H1 (cell line): ENCODE results near the gene DNAJC6. TPM values are rescaled to one million over a fixed set of nuclear protein-coding genes. Genes with fewer than 3 reads are reported as not detected.

Experiments used
- CTCF ChIA-PET: fragments of 300-600 bp; sonication (Branson Sonifier 250); formaldehyde crosslinking; loops from one replicate; lab custom pipeline; 2021; ENCODE audit not compliant: partially characterized antibody; lab: Charles Lee
- POLR2A ChIA-PET: fragments of 300-600 bp; sonication (Branson Sonifier 250); formaldehyde crosslinking; loops from one replicate; lab custom pipeline; 2021; ENCODE audit warnings: inconsistent platforms; ENCODE audit not compliant: partially characterized antibody; lab: Charles Lee
- DNase-seq, 2 experiments: peaks; one replicate each; pipeline versions ENCODE4 v3.0.0 to v3.0.0-alpha.2; 2010 to 2022; ENCODE audit warnings: low spot score in 2 of 2, low read depth in 1 of 2, mixed read lengths in 1 of 2
- FAIRE-seq: peaks from 2 replicates; lab custom pipeline; 2011; peaks lifted over from hg19 to GRCh38; lab: Jason Lieb, UNC
- H2AFZ ChIP-seq: 2 replicates; pipeline ENCODE4 v1.8.1; 2012; ENCODE audit warnings: low read length, inconsistent platforms
- H2AK5ac ChIP-seq: 2 replicates; pipeline ENCODE4 v1.6.1; 2013; ENCODE audit warnings: low read depth, low read length
- H2BK120ac ChIP-seq: replicated peaks from 2 replicates; pipeline ENCODE3; 2013; ENCODE audit warnings: low read depth, low read length, inconsistent platforms
- H2BK12ac ChIP-seq: 2 replicates; pipeline ENCODE4 v1.6.1; 2013; ENCODE audit warnings: low read depth, low read length
- H2BK15ac ChIP-seq: 2 replicates; pipeline ENCODE4 v1.6.1; 2013; ENCODE audit warnings: low read length
- H2BK20ac ChIP-seq: 2 replicates; pipeline ENCODE4 v1.6.1; 2013; ENCODE audit warnings: low read length
- H2BK5ac ChIP-seq: 2 replicates; pipeline ENCODE4 v1.6.1; 2013; ENCODE audit warnings: low read depth, low read length
- H3K14ac ChIP-seq: 2 replicates; pipeline ENCODE4 v1.6.1; 2013; ENCODE audit warnings: inconsistent platforms; ENCODE audit not compliant: insufficient read length
- H3K18ac ChIP-seq: 2 replicates; pipeline ENCODE4 v1.6.1; 2013; ENCODE audit warnings: low read length; ENCODE audit errors: extremely low read depth
- H3K23ac ChIP-seq: 2 replicates; pipeline ENCODE4 v1.6.1; 2013; ENCODE audit warnings: inconsistent platforms; ENCODE audit not compliant: insufficient read length
- H3K23me2 ChIP-seq: 2 replicates; pipeline ENCODE4 v1.6.1; 2013; ENCODE audit warnings: low read depth, low read length
- H3K27ac ChIP-seq: 2 replicates; pipeline ENCODE4 v1.6.1; 2011; ENCODE audit warnings: low read depth, low read length, inconsistent platforms
- H3K27me3 ChIP-seq, 4 experiments: replicated peaks in 1 of 4; 1 replicate in 1 of 4; 2 replicates in 3 of 4; pipeline versions ENCODE4 v1.6.1 to v1.8.1; 2011 to 2013; ENCODE audit warnings: low read length in 3 of 4, mild to moderate bottlenecking in 3 of 4, inconsistent platforms in 2 of 4, mixed read lengths in 2 of 4, moderate library complexity in 1 of 4; ENCODE audit not compliant: control insufficient read depth in 3 of 4, insufficient read depth in 3 of 4; ENCODE audit errors: extremely low read depth in 1 of 4
- H3K36me3 ChIP-seq, 4 experiments: 2 replicates each; pipeline versions ENCODE4 v1.6.1 to v1.8.1; 2011 to 2013; ENCODE audit warnings: mild to moderate bottlenecking in 4 of 4, low read length in 3 of 4, moderate library complexity in 2 of 4, control low read depth in 1 of 4, inconsistent platforms in 1 of 4; ENCODE audit not compliant: insufficient read depth in 4 of 4, control insufficient read depth in 2 of 4
- H3K4ac ChIP-seq: replicated peaks from 2 replicates; pipeline ENCODE3; 2013; ENCODE audit warnings: low read length, low read depth, mixed read lengths, inconsistent platforms; ENCODE audit not compliant: insufficient read length
- H3K4me1 ChIP-seq, 4 experiments: replicated peaks in 1 of 4; 1 replicate in 1 of 4; 2 replicates in 3 of 4; pipeline versions ENCODE4 v1.6.1 to v1.8.1; 2011 to 2013; ENCODE audit warnings: low read length in 3 of 4, inconsistent platforms in 2 of 4, mixed read lengths in 1 of 4; ENCODE audit not compliant: insufficient read depth in 4 of 4, control insufficient read depth in 3 of 4
- H3K4me2 ChIP-seq, 2 experiments: 2 replicates each; pipeline versions ENCODE4 v1.6.1 to v1.8.1; 2011 to 2013; ENCODE audit warnings: low read depth in 2 of 2, low read length in 2 of 2, control low read depth in 1 of 2, inconsistent platforms in 1 of 2, mild to moderate bottlenecking in 1 of 2; ENCODE audit not compliant: insufficient read depth in 1 of 2
- H3K4me3 ChIP-seq, 4 experiments: fragments of 200-600, 300-600 bp in 1 of 4; sonication (generic), shearing (Covaris generic), sonication (Bioruptor Twin) in 1 of 4; 2 replicates each; pipeline versions ENCODE4 v1.5.1 to v1.8.1; 2011 to 2016; ENCODE audit warnings: low read length in 4 of 4, low read depth in 3 of 4, control low read depth in 2 of 4, inconsistent platforms in 2 of 4, mild to moderate bottlenecking in 2 of 4, mixed read lengths in 1 of 4, moderate library complexity in 1 of 4; ENCODE audit not compliant: insufficient read depth in 2 of 4; ENCODE audit errors: extremely low read depth in 1 of 4
- H3K56ac ChIP-seq: replicated peaks from 2 replicates; pipeline ENCODE3; 2013; ENCODE audit warnings: low read depth, mild to moderate bottlenecking, mixed read lengths, low read length, inconsistent platforms; ENCODE audit not compliant: insufficient read length
- H3K79me1 ChIP-seq: 2 replicates; pipeline ENCODE4 v1.6.1; 2013; ENCODE audit warnings: low read depth, low read length, control low read depth
- H3K79me2 ChIP-seq, 2 experiments: 2 replicates each; pipeline versions ENCODE4 v1.6.1 to v1.8.1; 2012 to 2013; ENCODE audit warnings: low read length in 2 of 2, mild to moderate bottlenecking in 2 of 2, inconsistent platforms in 1 of 2; ENCODE audit not compliant: insufficient read depth in 2 of 2, control insufficient read depth in 1 of 2
- H3K9ac ChIP-seq, 4 experiments: replicated peaks in 1 of 4; 1 replicate in 1 of 4; 2 replicates in 3 of 4; pipeline versions ENCODE4 v1.6.1 to v1.8.1; 2011 to 2013; ENCODE audit warnings: low read depth in 3 of 4, low read length in 3 of 4, control low read depth in 2 of 4, mild to moderate bottlenecking in 2 of 4, moderate library complexity in 2 of 4, inconsistent platforms in 1 of 4; ENCODE audit errors: extremely low read depth in 1 of 4
- H3K9me3 ChIP-seq, 2 experiments: 2 replicates each; pipeline versions ENCODE4 v1.6.1 to v1.8.1; 2012 to 2013; ENCODE audit warnings: mild to moderate bottlenecking in 2 of 2, moderate library complexity in 2 of 2, control low read depth in 1 of 2, inconsistent platforms in 1 of 2, low read depth in 1 of 2, low read length in 1 of 2, mixed read lengths in 1 of 2; ENCODE audit not compliant: insufficient read depth in 2 of 2
- H4K20me1 ChIP-seq, 2 experiments: replicated peaks in 1 of 2; 2 replicates each; pipeline versions ENCODE3 to v1.8.1; 2011 to 2013; ENCODE audit warnings: inconsistent platforms in 2 of 2, low read length in 2 of 2, mild to moderate bottlenecking in 1 of 2; ENCODE audit not compliant: insufficient read depth in 2 of 2, control insufficient read depth in 1 of 2
- H4K5ac ChIP-seq: 2 replicates; pipeline ENCODE4 v1.6.1; 2013; ENCODE audit warnings: low read length, low read depth, mixed read lengths, inconsistent platforms; ENCODE audit not compliant: insufficient read length
- H4K8ac ChIP-seq: 2 replicates; pipeline ENCODE4 v1.8.0; 2013; ENCODE audit warnings: mild to moderate bottlenecking, moderate library complexity, low read length, inconsistent platforms; ENCODE audit not compliant: insufficient read depth; ENCODE audit errors: extremely low read depth
- H4K91ac ChIP-seq: replicated peaks from 2 replicates; pipeline ENCODE3; 2013; ENCODE audit warnings: low read length, mixed read lengths, inconsistent platforms; ENCODE audit not compliant: insufficient read length
- CBX8 ChIP-seq: fragments of 300-800, 300-1000 bp; sonication (generic); IDR thresholded peaks from 2 replicates; pipeline ENCODE4 v1.7.1; 2016; ENCODE audit warnings: low read depth, low read length, borderline replicate concordance
- HDAC2 ChIP-seq, 2 experiments: fragments of 300-600 bp in 1 of 2; sonication (generic) in 1 of 2; IDR thresholded peaks; 2 replicates each; pipeline ENCODE4 v1.6.1; 2011 to 2012; ENCODE audit warnings: low read depth in 2 of 2, low read length in 2 of 2, mild to moderate bottlenecking in 2 of 2, moderate library complexity in 2 of 2, borderline replicate concordance in 1 of 2, inconsistent platforms in 1 of 2
- MAFK ChIP-seq: IDR thresholded peaks from 2 replicates; pipeline ENCODE4 v1.6.1; 2012; ENCODE audit warnings: low read depth, mild to moderate bottlenecking, improper control_type of control experiment, low read length
- RFX5 ChIP-seq: IDR thresholded peaks from 2 replicates; pipeline ENCODE4 v1.6.1; 2011; ENCODE audit warnings: low read depth, low read length, improper control_type of control experiment, borderline replicate concordance
- SRF ChIP-seq: IDR thresholded peaks from 2 replicates; pipeline ENCODE4 v1.6.1; 2011; ENCODE audit warnings: mild to moderate bottlenecking, low read depth, low read length, moderate library complexity
- ZNF274 ChIP-seq: IDR thresholded peaks from 2 replicates; pipeline ENCODE4 v1.7.0; 2012; ENCODE audit warnings: low read length, borderline replicate concordance; ENCODE audit errors: extremely low read depth
- WGBS, 2 experiments: shearing (Covaris generic) in 1 of 2; methylation state at CpG; one replicate each; pipeline versions ENCODE4 v1.1.6 to v1.1.7; 2013 to 2015; ENCODE audit warnings: low lambda C conversion rate in 2 of 2, mixed read lengths in 2 of 2, inconsistent platforms in 1 of 2, low coverage in 1 of 2, missing lambda C conversion rate in 1 of 2; ENCODE audit not compliant: insufficient replicate concordance in 2 of 2, insufficient coverage in 1 of 2, insufficient read length in 1 of 2; ENCODE audit errors: extremely low coverage in 1 of 2, missing lambda C conversion rate in 1 of 2; 5-methylcytosine and 5-hydroxymethylcytosine counted together
- polyA plus RNA-seq, 7 experiments: library from polyadenylated mRNA; depleted of rRNA in 3 of 7; stranded (reverse) in 5 of 7; unstranded in 2 of 7; fragments of >200 nt in 5 of 7; fragments of 200-250 nt in 2 of 7; gene quantifications; 1 replicate in 5 of 7; 2 replicates in 1 of 7; 4 replicates in 1 of 7; pipeline versions ENCODE4 v1.2.1 to v1.2.3, GENCODE V29; 2011 to 2013; ENCODE audit warnings: missing spikeins in 2 of 7, mixed read lengths in 2 of 7
- total RNA-seq: library from RNA; stranded (reverse); fragmentation: NEBNext Ultra II Directional; extraction: Animal tissue kit (Norgen Biotek cat#: 25700); gene quantifications from 2 replicates; pipeline ENCODE4 v1.2.1, GENCODE V29; 2021
- TF ChIP-seq, protein P1 (sequence below): IDR thresholded peaks from 2 replicates; pipeline ENCODE4 v1.6.1; 2011; ENCODE audit warnings: low read length, improper control_type of control experiment

Gene DNAJC6
- total and polyA plus RNA-seq, 2 of the 8 experiments (the other 6 are each of a cell fraction or from before 2014, with no cell fraction given), result 1.6 to 3.0 TPM

DNA sequence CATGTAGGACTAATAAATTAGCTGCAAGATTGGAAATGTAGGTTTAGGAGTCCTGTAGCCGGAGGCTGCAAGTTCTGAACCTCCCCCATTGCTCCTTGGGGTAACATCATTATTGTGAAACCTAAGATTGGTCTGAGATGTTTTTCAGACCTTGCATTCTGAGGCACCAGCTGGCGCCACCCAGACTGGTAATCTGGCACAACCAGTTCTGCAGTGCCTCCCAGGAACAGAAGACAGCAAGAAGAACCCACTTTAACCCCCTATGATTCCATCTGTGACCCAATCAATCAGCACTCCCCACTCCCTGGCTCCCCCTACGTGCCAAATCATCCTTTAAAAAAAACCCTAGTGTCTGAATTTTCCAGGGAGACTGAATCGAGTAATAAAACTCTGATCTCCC, 11.6 kb upstream of the DNAJC6 start:
- no peak for FAIRE-seq
- TF ChIP-seq, protein P1, sequence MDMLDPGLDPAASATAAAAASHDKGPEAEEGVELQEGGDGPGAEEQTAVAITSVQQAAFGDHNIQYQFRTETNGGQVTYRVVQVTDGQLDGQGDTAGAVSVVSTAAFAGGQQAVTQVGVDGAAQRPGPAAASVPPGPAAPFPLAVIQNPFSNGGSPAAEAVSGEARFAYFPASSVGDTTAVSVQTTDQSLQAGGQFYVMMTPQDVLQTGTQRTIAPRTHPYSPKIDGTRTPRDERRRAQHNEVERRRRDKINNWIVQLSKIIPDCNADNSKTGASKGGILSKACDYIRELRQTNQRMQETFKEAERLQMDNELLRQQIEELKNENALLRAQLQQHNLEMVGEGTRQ, result no peak
- TF ChIP-seq ZNF274 (no peak), CBX8 (no peak), HDAC2 (IDR thresholded peaks at IDR 0.05; ENCODE audit: borderline replicate concordance in 1 of 2, low read depth in 2 of 2, low read length in 2 of 2) (no peak), MAFK (no peak), SRF (no peak), RFX5 (no peak)

More for the DNA sequence above, 11.6 kb upstream of the DNAJC6 start:
- no peak overlapping the region for H3K23ac ChIP-seq
- H3K79me1 ChIP-seq, result no peaks in the 10 kb centered on the region; the same call in 1 of the 2 replicates
- H3K27me3 ChIP-seq, result no peaks in the 10 kb centered on the region; a peak in 2 of 7 replicates
- POLR2A ChIA-PET, result interaction anchor here (0.6 kb wide), 1 partner anchor 224 kb away, joined by 5 read pairs; no protein-coding TSS in a partner anchor
- no peak overlapping the region for H3K27ac ChIP-seq
- no peak for DNase-seq
- CTCF ChIA-PET, result interaction anchor here (1.0 to 1.2 kb wide), 4 partner anchors 16 to 131 kb away, joined by 3 to 4 read pairs (median 3); no protein-coding TSS in a partner anchor
- no peak overlapping the region for H4K8ac ChIP-seq
- peaks cover 0 to 4% (median under 1%) of the 10 kb centered on the region in 4 experiments; a peak in 1 of 7 replicates for H3K4me1 ChIP-seq
- H2BK12ac ChIP-seq, result no peak overlapping the region
- no peaks in the 10 kb centered on the region for H3K79me2 ChIP-seq
- H3K4me3 ChIP-seq, result no peak overlapping the region
- no peaks in the 10 kb centered on the region for H3K9me3 ChIP-seq
- H3K9ac ChIP-seq, result no peak overlapping the region
- no peak overlapping the region for H2AFZ ChIP-seq
- no peak overlapping the region for H4K5ac ChIP-seq
- no peaks in the 10 kb centered on the region for H3K23me2 ChIP-seq
- H3K36me3 ChIP-seq, result no peaks in the 10 kb centered on the region
- no peak overlapping the region for H2BK20ac ChIP-seq
- H4K20me1 ChIP-seq, result no peaks in the 10 kb centered on the region
- no peak overlapping the region for H3K4ac ChIP-seq
- no peak overlapping the region for H3K14ac ChIP-seq
- no peak overlapping the region for H2AK5ac ChIP-seq
- H2BK15ac ChIP-seq, result no peak overlapping the region
- H2BK120ac ChIP-seq, result no peak overlapping the region
- no peak overlapping the region for H2BK5ac ChIP-seq
- 83% methylated on average over 4 of the region's 4 CpGs; no CpG with 5 or more reads in 1 of the 2 experiments for WGBS, 2 experiments
- no peak overlapping the region for H3K56ac ChIP-seq
- no peak overlapping the region for H3K18ac ChIP-seq
- no peak overlapping the region for H3K4me2 ChIP-seq
- H4K91ac ChIP-seq, result no peak overlapping the region
